Tibial nerve (tissue), 4 donors: Measurements from ENCODE around the gene ZFP1. TPM values are rescaled to one million over a fixed set of nuclear protein-coding genes. Genes with fewer than 3 reads are reported as not detected.
"Not testable (repeated sequence)": the region's sequence is repeated elsewhere in the genome, so short reads cannot be mapped to it uniquely, and the experiment has no call there.

Source experiments
- DNase-seq, 2 donors: peaks; one replicate each; pipeline ENCODE4 v3.0.0-alpha.2; 2019; ENCODE audit warnings: low spot score in 2 of 2
- H3K27ac ChIP-seq, 4 donors: fragments of 200-600 bp; sonication (generic) in 3 of 4; one replicate each; pipeline ENCODE4 v1.5.1; 2017 to 2019; ENCODE audit warnings: mild to moderate bottlenecking in 1 of 4
- H3K27me3 ChIP-seq, 2 donors: fragments of 200-600 bp; sonication (generic) in 1 of 2; one replicate each; pipeline versions ENCODE4 v1.5.1 to v1.6.0; 2017 to 2019
- H3K36me3 ChIP-seq, 3 donors: fragments of 200-600 bp; sonication (generic); one replicate each; pipeline ENCODE4 v1.5.1; 2018 to 2019
- H3K4me1 ChIP-seq, 4 donors: fragments of 200-600 bp; sonication (generic) in 3 of 4; one replicate each; pipeline ENCODE4 v1.5.1; 2017 to 2019
- H3K4me3 ChIP-seq, 4 donors: fragments of 200-600 bp; sonication (generic) in 3 of 4; one replicate each; pipeline ENCODE4 v1.5.1; 2017 to 2019; ENCODE audit warnings: mild to moderate bottlenecking in 1 of 4, moderate library complexity in 1 of 4
- H3K9me3 ChIP-seq, 4 donors: fragments of 200-600 bp; sonication (generic) in 3 of 4; one replicate each; pipeline ENCODE4 v1.5.1; 2017 to 2019
- EP300 ChIP-seq, 2 donors: sonication (generic); formaldehyde crosslinking; IDR thresholded peaks; one replicate each; pipeline ENCODE4 v1.6.1; 2017; ENCODE audit warnings: antibody characterized with exemption in 2 of 2, mild to moderate bottlenecking in 1 of 2
- POLR2A ChIP-seq, 2 donors: fragments of 450-650 bp; IDR thresholded peaks; one replicate each; pipeline ENCODE4 v1.6.1; 2017; ENCODE audit warnings: antibody characterized with exemption in 2 of 2, mild to moderate bottlenecking in 2 of 2, moderate library complexity in 2 of 2
- WGBS, 2 donors: methylation state at CpG; one replicate each; pipeline ENCODE4 v1.1.5; 2018; 5-methylcytosine and 5-hydroxymethylcytosine counted together
- total RNA-seq, 4 donors: library from RNA; depleted of rRNA; stranded (reverse); fragments of >200 nt; gene quantifications; one replicate each; pipeline ENCODE4 v1.1.0, GENCODE V29; 2016
- TF ChIP-seq, protein P1 (sequence below), 5 experiments: fragments of 200-600 bp in 3 of 5; fragments of 450-650 bp in 2 of 5; sonication (generic) in 3 of 5; IDR thresholded peaks; one replicate each; pipeline ENCODE4 v1.5.1; 2016 to 2019; ENCODE audit warnings: antibody characterized with exemption in 5 of 5, mild to moderate bottlenecking in 3 of 5, moderate library complexity in 2 of 5

ZFP1 gene
- total RNA-seq, 4 donors from 2014 or later: 6.3 to 12.6 (median 9.5) TPM

- H3K4me1 ChIP-seq: peaks cover 0 to 7% (median 0%) of the 10 kb centered on the region in 4 donors
- WGBS, 2 donors: 64 to 70% methylated on average over 4 of the region's 4 CpGs
- H3K9me3 ChIP-seq: peaks cover 0 to 9% (median 0%) of the 10 kb centered on the region in 4 donors
- H3K27ac ChIP-seq: no peak overlapping the region
- H3K36me3 ChIP-seq: no peaks in the 10 kb centered on the region
- no peak for DNase-seq
- TF ChIP-seq POLR2A (IDR thresholded peaks at IDR 0.05) (no peak), EP300 (IDR thresholded peaks at IDR 0.05) (no peak)
- TF ChIP-seq, protein P1, sequence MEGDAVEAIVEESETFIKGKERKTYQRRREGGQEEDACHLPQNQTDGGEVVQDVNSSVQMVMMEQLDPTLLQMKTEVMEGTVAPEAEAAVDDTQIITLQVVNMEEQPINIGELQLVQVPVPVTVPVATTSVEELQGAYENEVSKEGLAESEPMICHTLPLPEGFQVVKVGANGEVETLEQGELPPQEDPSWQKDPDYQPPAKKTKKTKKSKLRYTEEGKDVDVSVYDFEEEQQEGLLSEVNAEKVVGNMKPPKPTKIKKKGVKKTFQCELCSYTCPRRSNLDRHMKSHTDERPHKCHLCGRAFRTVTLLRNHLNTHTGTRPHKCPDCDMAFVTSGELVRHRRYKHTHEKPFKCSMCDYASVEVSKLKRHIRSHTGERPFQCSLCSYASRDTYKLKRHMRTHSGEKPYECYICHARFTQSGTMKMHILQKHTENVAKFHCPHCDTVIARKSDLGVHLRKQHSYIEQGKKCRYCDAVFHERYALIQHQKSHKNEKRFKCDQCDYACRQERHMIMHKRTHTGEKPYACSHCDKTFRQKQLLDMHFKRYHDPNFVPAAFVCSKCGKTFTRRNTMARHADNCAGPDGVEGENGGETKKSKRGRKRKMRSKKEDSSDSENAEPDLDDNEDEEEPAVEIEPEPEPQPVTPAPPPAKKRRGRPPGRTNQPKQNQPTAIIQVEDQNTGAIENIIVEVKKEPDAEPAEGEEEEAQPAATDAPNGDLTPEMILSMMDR (IDR thresholded peaks at IDR 0.05): no peak
- no peak overlapping the region for H3K4me3 ChIP-seq
- no peaks in the 10 kb centered on the region for H3K27me3 ChIP-seq
Measured at GRCh38 chr16:75127713-75128415, 20.5 kb upstream of the ZFP1 start.

GRCh38 chr16:75129421-75130149 lies 18.7 kb upstream of the ZFP1 start:
- not testable (repeated sequence) for H3K27ac ChIP-seq, DNase-seq, H3K27me3 ChIP-seq, H3K36me3 ChIP-seq, H3K9me3 ChIP-seq, H3K4me3 ChIP-seq, H3K4me1 ChIP-seq
- WGBS, 2 donors: 50 to 60% methylated on average over 5 of the region's 5 CpGs

DNA sequence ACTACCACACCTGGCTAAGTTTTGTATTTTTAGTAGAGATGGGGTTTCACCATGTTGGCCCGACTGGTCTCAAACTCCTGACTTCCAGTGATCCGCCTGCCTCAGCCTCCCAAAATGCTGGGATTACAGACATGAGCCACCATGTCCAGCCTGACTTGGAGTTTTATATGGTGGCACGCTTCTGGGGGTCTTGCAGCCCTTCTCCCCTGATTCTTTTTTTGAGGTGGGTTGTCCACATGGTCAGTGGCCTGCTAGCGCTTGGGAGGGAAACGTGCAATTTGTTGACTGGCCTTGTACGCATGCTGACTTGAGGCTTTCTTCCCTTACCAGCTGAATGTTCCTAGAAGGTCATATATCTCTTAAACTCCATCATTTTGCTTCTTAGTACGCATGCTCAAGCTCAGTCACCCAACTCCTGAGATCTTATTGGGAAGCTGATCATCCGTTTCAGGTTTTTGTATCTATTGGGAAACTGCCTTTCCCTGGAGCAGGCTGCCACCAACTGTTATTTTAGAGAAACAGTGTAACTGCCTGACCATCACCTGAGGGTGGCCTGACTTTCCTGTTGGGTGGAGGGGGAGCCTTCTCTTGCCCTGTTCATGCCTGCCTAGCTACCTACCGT lies 18.1 kb upstream of the ZFP1 start:
- Histone ChIP-seq H3K27me3 (no peaks in the 10 kb centered on the region), H3K36me3 (no peaks in the 10 kb centered on the region), H3K27ac (no peak overlapping the region), H3K4me1 (peaks cover 0 to 7% (median 0%) of the 10 kb centered on the region in 4 donors), H3K4me3 (no peak overlapping the region), H3K9me3 (peaks cover 0 to 9% (median 0%) of the 10 kb centered on the region in 4 donors)
- TF ChIP-seq EP300 (IDR thresholded peaks at IDR 0.05): no peak
- no peak for TF ChIP-seq POLR2A (IDR thresholded peaks at IDR 0.05)
- TF ChIP-seq, protein P1 (IDR thresholded peaks at IDR 0.05): no peak
- DNase-seq: no peak
- 76 to 80% methylated on average over 9 of the region's 9 CpGs for WGBS, 2 donors

DNA sequence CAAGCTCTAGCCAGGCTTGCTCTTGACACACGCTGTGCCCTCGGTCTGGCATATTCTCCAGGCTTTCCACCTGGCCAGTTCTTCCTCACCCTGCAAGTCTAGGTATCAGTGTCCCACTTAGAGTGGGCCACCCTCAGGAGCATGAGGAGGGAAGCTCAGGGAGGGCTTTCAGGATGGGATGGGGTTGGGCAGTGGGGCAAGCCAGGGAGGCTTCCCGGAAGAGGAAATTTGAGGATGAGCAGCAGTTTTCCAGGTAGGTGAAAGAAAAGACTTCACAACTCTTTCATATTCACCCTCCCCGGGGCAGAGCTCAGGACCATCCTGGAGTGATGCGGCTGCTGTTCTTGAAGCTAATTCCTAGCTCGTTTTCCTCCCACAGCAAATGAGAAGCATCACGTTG lies 17.2 kb upstream of the ZFP1 start:
- 69 to 84% methylated on average over 7 of the region's 7 CpGs for WGBS, 2 donors
- no peak for DNase-seq
- H3K27me3 ChIP-seq: no peaks in the 10 kb centered on the region
- TF ChIP-seq, protein P1 (IDR thresholded peaks at IDR 0.05): no peak
- TF ChIP-seq EP300 (IDR thresholded peaks at IDR 0.05) (no peak), POLR2A (IDR thresholded peaks at IDR 0.05) (no peak)
- no peaks in the 10 kb centered on the region for H3K36me3 ChIP-seq
- no peak overlapping the region for H3K27ac ChIP-seq
- peaks cover 0 to 9% (median 0%) of the 10 kb centered on the region in 4 donors for H3K9me3 ChIP-seq
- peaks cover 0 to 7% (median 0%) of the 10 kb centered on the region in 4 donors for H3K4me1 ChIP-seq
- no peak overlapping the region for H3K4me3 ChIP-seq

- no peaks in the 10 kb centered on the region for H3K9me3 ChIP-seq
- DNase-seq: no peak
- TF ChIP-seq, protein P1 (IDR thresholded peaks at IDR 0.05): no peak
- TF ChIP-seq POLR2A (IDR thresholded peaks at IDR 0.05) (no peak), EP300 (IDR thresholded peaks at IDR 0.05) (no peak)
- no peaks in the 10 kb centered on the region for H3K36me3 ChIP-seq
- no peaks in the 10 kb centered on the region for H3K4me1 ChIP-seq
- no peak overlapping the region for H3K4me3 ChIP-seq
- H3K27me3 ChIP-seq: no peaks in the 10 kb centered on the region
- H3K27ac ChIP-seq: no peak overlapping the region
- WGBS, 2 donors: 67 to 74% methylated on average over 8 of the region's 8 CpGs
Measured at GRCh38 chr16:75138233-75138632, 10.1 kb upstream of the ZFP1 start.
